ENCODE data around the gene INPP5B. TPM values are rescaled to one million over a fixed set of nuclear protein-coding genes. Genes with fewer than 3 reads are reported as not detected.

The INPP5B gene
- total and polyA plus RNA-seq, 2 donors (not counting 1 experiment from before 2014, with no cell fraction given) = 23.6 to 55.0 TPM

DNA sequence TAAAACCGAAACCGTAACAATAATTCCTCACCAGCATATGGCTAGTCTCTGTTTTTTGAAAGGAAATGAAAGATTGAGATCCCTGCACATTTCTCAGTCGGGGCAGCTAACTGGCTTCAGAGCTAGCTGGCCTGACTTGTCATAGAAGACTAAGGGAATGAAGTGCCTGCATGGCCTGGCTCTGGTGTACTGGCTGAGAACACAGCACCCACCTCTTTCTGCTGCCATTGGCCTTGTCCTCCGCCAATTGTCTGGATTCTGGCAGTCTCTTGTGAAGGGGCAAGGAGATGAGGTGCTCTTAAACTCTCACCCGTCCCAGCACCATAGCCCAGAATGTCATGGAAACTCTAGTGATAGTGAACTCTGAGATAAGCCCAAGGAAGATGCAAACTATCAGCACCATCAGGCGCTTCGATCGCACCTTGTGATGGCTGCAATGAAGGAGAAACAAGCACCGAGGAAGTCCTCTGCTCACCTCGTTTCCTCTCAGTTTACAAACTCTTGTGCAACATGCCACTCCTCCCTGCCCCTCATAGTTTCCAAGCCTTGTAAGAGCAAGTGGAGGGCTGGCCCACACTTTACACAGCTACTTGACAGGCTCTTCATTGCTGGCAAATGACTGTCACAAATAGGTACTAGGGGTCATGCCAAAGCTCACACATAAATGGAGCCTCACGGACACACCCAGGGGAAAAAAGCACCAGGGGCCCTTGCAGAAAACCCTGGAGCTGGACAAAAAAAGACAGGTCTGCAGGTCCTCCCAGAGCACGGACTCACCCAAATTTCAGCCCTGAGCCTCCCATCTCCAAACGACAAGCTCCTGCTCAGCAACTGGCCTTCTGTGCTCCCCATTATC, 16.4 kb downstream of the INPP5B start:
- H3K36me3 ChIP-seq (ENCODE audit: control insufficient read depth, insufficient read depth, low read length) = no peaks in the 10 kb centered on the region
- H3K9ac ChIP-seq (ENCODE audit: insufficient read depth, low read length) = no peak overlapping the region
- H3K79me2 ChIP-seq (ENCODE audit: control insufficient read depth, insufficient read depth, low read length) = peaks cover 2% of the 10 kb centered on the region
- no peak overlapping the region for H2AFZ ChIP-seq (ENCODE audit: low read length)
- DNase-seq (ENCODE audit: low read depth in 2 of 2) = peak in 1 of 2 donors; percentile 12
- H3K4me1 ChIP-seq (ENCODE audit: control insufficient read depth, extremely low read depth, insufficient read depth, low read length) = peaks cover 8% of the 10 kb centered on the region
- H3K27ac ChIP-seq (ENCODE audit: insufficient read depth, low read length) = no peak overlapping the region
- H3K4me3 ChIP-seq (replicated peaks in 1 of 4; ENCODE audit: control extremely low read depth in 1 of 4, insufficient read depth in 1 of 4, low read depth in 3 of 4, low read length in 4 of 4) = peak overlapping the region in 2 of 4 experiments; percentile 64 to 67
- no peak for TF ChIP-seq EZH2 (IDR thresholded peaks at IDR 0.05; ENCODE audit: low read length, missing control alignments)
- TF ChIP-seq, protein P1, sequence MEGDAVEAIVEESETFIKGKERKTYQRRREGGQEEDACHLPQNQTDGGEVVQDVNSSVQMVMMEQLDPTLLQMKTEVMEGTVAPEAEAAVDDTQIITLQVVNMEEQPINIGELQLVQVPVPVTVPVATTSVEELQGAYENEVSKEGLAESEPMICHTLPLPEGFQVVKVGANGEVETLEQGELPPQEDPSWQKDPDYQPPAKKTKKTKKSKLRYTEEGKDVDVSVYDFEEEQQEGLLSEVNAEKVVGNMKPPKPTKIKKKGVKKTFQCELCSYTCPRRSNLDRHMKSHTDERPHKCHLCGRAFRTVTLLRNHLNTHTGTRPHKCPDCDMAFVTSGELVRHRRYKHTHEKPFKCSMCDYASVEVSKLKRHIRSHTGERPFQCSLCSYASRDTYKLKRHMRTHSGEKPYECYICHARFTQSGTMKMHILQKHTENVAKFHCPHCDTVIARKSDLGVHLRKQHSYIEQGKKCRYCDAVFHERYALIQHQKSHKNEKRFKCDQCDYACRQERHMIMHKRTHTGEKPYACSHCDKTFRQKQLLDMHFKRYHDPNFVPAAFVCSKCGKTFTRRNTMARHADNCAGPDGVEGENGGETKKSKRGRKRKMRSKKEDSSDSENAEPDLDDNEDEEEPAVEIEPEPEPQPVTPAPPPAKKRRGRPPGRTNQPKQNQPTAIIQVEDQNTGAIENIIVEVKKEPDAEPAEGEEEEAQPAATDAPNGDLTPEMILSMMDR (conservative IDR thresholded peaks at IDR 0.05 in 1 of 2, IDR thresholded peaks at IDR 0.05 in 1 of 2; ENCODE audit: low read depth in 1 of 2, low read length in 2 of 2) = no peak
- H3K9me3 ChIP-seq (ENCODE audit: control insufficient read depth, insufficient read depth, low read depth, low read length) = no peaks in the 10 kb centered on the region
- no peaks in the 10 kb centered on the region for H3K27me3 ChIP-seq (ENCODE audit: control insufficient read depth, insufficient read depth, low read length)
- H4K20me1 ChIP-seq (ENCODE audit: control insufficient read depth, extremely low read depth, insufficient read depth, low read length) = no peaks in the 10 kb centered on the region
- H3K4me2 ChIP-seq (ENCODE audit: extremely low read depth, insufficient read depth, low read length) = peak overlapping the region; percentile 53

- Histone ChIP-seq H3K4me1 (ENCODE audit: control insufficient read depth, extremely low read depth, insufficient read depth, low read length) (no peaks in the 10 kb centered on the region), H3K27ac (ENCODE audit: insufficient read depth, low read length) (no peak overlapping the region), H3K9ac (ENCODE audit: insufficient read depth, low read length) (no peak overlapping the region), H3K9me3 (ENCODE audit: control insufficient read depth, insufficient read depth, low read depth, low read length) (no peaks in the 10 kb centered on the region), H3K36me3 (ENCODE audit: control insufficient read depth, insufficient read depth, low read length) (no peaks in the 10 kb centered on the region), H3K4me3 (replicated peaks in 1 of 4; ENCODE audit: control extremely low read depth in 1 of 4, insufficient read depth in 1 of 4, low read depth in 3 of 4, low read length in 4 of 4) (no peak overlapping the region), H2AFZ (ENCODE audit: low read length) (no peak overlapping the region), H3K79me2 (ENCODE audit: control insufficient read depth, insufficient read depth, low read length) (peaks cover under 1% of the 10 kb centered on the region), H4K20me1 (ENCODE audit: control insufficient read depth, extremely low read depth, insufficient read depth, low read length) (no peaks in the 10 kb centered on the region), H3K27me3 (ENCODE audit: control insufficient read depth, insufficient read depth, low read length) (no peaks in the 10 kb centered on the region), H3K4me2 (ENCODE audit: extremely low read depth, insufficient read depth, low read length) (no peak overlapping the region)
- DNase-seq (ENCODE audit: low read depth in 2 of 2) = no peak
- TF ChIP-seq, protein P1 (conservative IDR thresholded peaks at IDR 0.05 in 1 of 2, IDR thresholded peaks at IDR 0.05 in 1 of 2; ENCODE audit: low read depth in 1 of 2, low read length in 2 of 2) = no peak
- TF ChIP-seq EZH2 (IDR thresholded peaks at IDR 0.05; ENCODE audit: low read length, missing control alignments) = no peak
These were observed 20.6 kb downstream of the INPP5B start for GRCh38 chr1:37926038-37926924.

- H4K20me1 ChIP-seq (ENCODE audit: control insufficient read depth, extremely low read depth, insufficient read depth, low read length) = no peaks in the 10 kb centered on the region
- DNase-seq (ENCODE audit: low read depth in 2 of 2) = no peak
- no peak overlapping the region for H3K4me2 ChIP-seq (ENCODE audit: extremely low read depth, insufficient read depth, low read length)
- H3K9ac ChIP-seq (ENCODE audit: insufficient read depth, low read length) = no peak overlapping the region
- no peak overlapping the region for H2AFZ ChIP-seq (ENCODE audit: low read length)
- no peaks in the 10 kb centered on the region for H3K79me2 ChIP-seq (ENCODE audit: control insufficient read depth, insufficient read depth, low read length)
- no peak overlapping the region for H3K4me3 ChIP-seq (replicated peaks in 1 of 4; ENCODE audit: control extremely low read depth in 1 of 4, insufficient read depth in 1 of 4, low read depth in 3 of 4, low read length in 4 of 4)
- H3K27ac ChIP-seq (ENCODE audit: insufficient read depth, low read length) = no peak overlapping the region
- H3K4me1 ChIP-seq (ENCODE audit: control insufficient read depth, extremely low read depth, insufficient read depth, low read length) = no peaks in the 10 kb centered on the region
- H3K9me3 ChIP-seq (ENCODE audit: control insufficient read depth, insufficient read depth, low read depth, low read length) = no peaks in the 10 kb centered on the region
- no peaks in the 10 kb centered on the region for H3K36me3 ChIP-seq (ENCODE audit: control insufficient read depth, insufficient read depth, low read length)
- TF ChIP-seq, protein P1 (conservative IDR thresholded peaks at IDR 0.05 in 1 of 2, IDR thresholded peaks at IDR 0.05 in 1 of 2; ENCODE audit: low read depth in 1 of 2, low read length in 2 of 2) = no peak
- no peak for TF ChIP-seq EZH2 (IDR thresholded peaks at IDR 0.05; ENCODE audit: low read length, missing control alignments)
- H3K27me3 ChIP-seq (ENCODE audit: control insufficient read depth, insufficient read depth, low read length) = no peaks in the 10 kb centered on the region
These were observed 21.5 kb downstream of the INPP5B start for GRCh38 chr1:37925316-37925715.
